H1 (cell line): ENCODE measurements around the gene PCID2. TPM values are rescaled to one million over a fixed set of nuclear protein-coding genes. Genes with fewer than 3 reads are reported as not detected.

ENCODE experiments used
- CTCF ChIA-PET: fragments of 300-600 bp; sonication (Branson Sonifier 250); formaldehyde crosslinking; loops from one replicate; lab custom pipeline; 2021; ENCODE audit not compliant: partially characterized antibody; lab: Charles Lee
- POLR2A ChIA-PET: fragments of 300-600 bp; sonication (Branson Sonifier 250); formaldehyde crosslinking; loops from one replicate; lab custom pipeline; 2021; ENCODE audit warnings: inconsistent platforms; ENCODE audit not compliant: partially characterized antibody; lab: Charles Lee
- DNase-seq, 2 experiments: peaks; one replicate each; pipeline versions ENCODE4 v3.0.0 to v3.0.0-alpha.2; 2010 to 2022; ENCODE audit warnings: low spot score in 2 of 2, low read depth in 1 of 2, mixed read lengths in 1 of 2
- FAIRE-seq: peaks from 2 replicates; lab custom pipeline; 2011; peaks lifted over from hg19 to GRCh38; lab: Jason Lieb, UNC
- H2AFZ ChIP-seq: 2 replicates; pipeline ENCODE4 v1.8.1; 2012; ENCODE audit warnings: low read length, inconsistent platforms
- H2AK5ac ChIP-seq: 2 replicates; pipeline ENCODE4 v1.6.1; 2013; ENCODE audit warnings: low read depth, low read length
- H2BK120ac ChIP-seq: replicated peaks from 2 replicates; pipeline ENCODE3; 2013; ENCODE audit warnings: low read depth, low read length, inconsistent platforms
- H2BK12ac ChIP-seq: 2 replicates; pipeline ENCODE4 v1.6.1; 2013; ENCODE audit warnings: low read depth, low read length
- H2BK15ac ChIP-seq: 2 replicates; pipeline ENCODE4 v1.6.1; 2013; ENCODE audit warnings: low read length
- H2BK20ac ChIP-seq: 2 replicates; pipeline ENCODE4 v1.6.1; 2013; ENCODE audit warnings: low read length
- H2BK5ac ChIP-seq: 2 replicates; pipeline ENCODE4 v1.6.1; 2013; ENCODE audit warnings: low read depth, low read length
- H3K14ac ChIP-seq: 2 replicates; pipeline ENCODE4 v1.6.1; 2013; ENCODE audit warnings: inconsistent platforms; ENCODE audit not compliant: insufficient read length
- H3K18ac ChIP-seq: 2 replicates; pipeline ENCODE4 v1.6.1; 2013; ENCODE audit warnings: low read length; ENCODE audit errors: extremely low read depth
- H3K23ac ChIP-seq: 2 replicates; pipeline ENCODE4 v1.6.1; 2013; ENCODE audit warnings: inconsistent platforms; ENCODE audit not compliant: insufficient read length
- H3K23me2 ChIP-seq: 2 replicates; pipeline ENCODE4 v1.6.1; 2013; ENCODE audit warnings: low read depth, low read length
- H3K27ac ChIP-seq: 2 replicates; pipeline ENCODE4 v1.6.1; 2011; ENCODE audit warnings: low read depth, low read length, inconsistent platforms
- H3K27me3 ChIP-seq, 4 experiments: replicated peaks in 1 of 4; 1 replicate in 1 of 4; 2 replicates in 3 of 4; pipeline versions ENCODE4 v1.6.1 to v1.8.1; 2011 to 2013; ENCODE audit warnings: low read length in 3 of 4, mild to moderate bottlenecking in 3 of 4, inconsistent platforms in 2 of 4, mixed read lengths in 2 of 4, moderate library complexity in 1 of 4; ENCODE audit not compliant: control insufficient read depth in 3 of 4, insufficient read depth in 3 of 4; ENCODE audit errors: extremely low read depth in 1 of 4
- H3K36me3 ChIP-seq, 4 experiments: 2 replicates each; pipeline versions ENCODE4 v1.6.1 to v1.8.1; 2011 to 2013; ENCODE audit warnings: mild to moderate bottlenecking in 4 of 4, low read length in 3 of 4, moderate library complexity in 2 of 4, control low read depth in 1 of 4, inconsistent platforms in 1 of 4; ENCODE audit not compliant: insufficient read depth in 4 of 4, control insufficient read depth in 2 of 4
- H3K4ac ChIP-seq: replicated peaks from 2 replicates; pipeline ENCODE3; 2013; ENCODE audit warnings: low read length, low read depth, mixed read lengths, inconsistent platforms; ENCODE audit not compliant: insufficient read length
- H3K4me1 ChIP-seq, 4 experiments: replicated peaks in 1 of 4; 1 replicate in 1 of 4; 2 replicates in 3 of 4; pipeline versions ENCODE4 v1.6.1 to v1.8.1; 2011 to 2013; ENCODE audit warnings: low read length in 3 of 4, inconsistent platforms in 2 of 4, mixed read lengths in 1 of 4; ENCODE audit not compliant: insufficient read depth in 4 of 4, control insufficient read depth in 3 of 4
- H3K4me2 ChIP-seq, 2 experiments: 2 replicates each; pipeline versions ENCODE4 v1.6.1 to v1.8.1; 2011 to 2013; ENCODE audit warnings: low read depth in 2 of 2, low read length in 2 of 2, control low read depth in 1 of 2, inconsistent platforms in 1 of 2, mild to moderate bottlenecking in 1 of 2; ENCODE audit not compliant: insufficient read depth in 1 of 2
- H3K4me3 ChIP-seq, 4 experiments: fragments of 200-600, 300-600 bp in 1 of 4; sonication (generic), shearing (Covaris generic), sonication (Bioruptor Twin) in 1 of 4; 2 replicates each; pipeline versions ENCODE4 v1.5.1 to v1.8.1; 2011 to 2016; ENCODE audit warnings: low read length in 4 of 4, low read depth in 3 of 4, control low read depth in 2 of 4, inconsistent platforms in 2 of 4, mild to moderate bottlenecking in 2 of 4, mixed read lengths in 1 of 4, moderate library complexity in 1 of 4; ENCODE audit not compliant: insufficient read depth in 2 of 4; ENCODE audit errors: extremely low read depth in 1 of 4
- H3K56ac ChIP-seq: replicated peaks from 2 replicates; pipeline ENCODE3; 2013; ENCODE audit warnings: low read depth, mild to moderate bottlenecking, mixed read lengths, low read length, inconsistent platforms; ENCODE audit not compliant: insufficient read length
- H3K79me1 ChIP-seq: 2 replicates; pipeline ENCODE4 v1.6.1; 2013; ENCODE audit warnings: low read depth, low read length, control low read depth
- H3K79me2 ChIP-seq, 2 experiments: 2 replicates each; pipeline versions ENCODE4 v1.6.1 to v1.8.1; 2012 to 2013; ENCODE audit warnings: low read length in 2 of 2, mild to moderate bottlenecking in 2 of 2, inconsistent platforms in 1 of 2; ENCODE audit not compliant: insufficient read depth in 2 of 2, control insufficient read depth in 1 of 2
- H3K9ac ChIP-seq, 4 experiments: replicated peaks in 1 of 4; 1 replicate in 1 of 4; 2 replicates in 3 of 4; pipeline versions ENCODE4 v1.6.1 to v1.8.1; 2011 to 2013; ENCODE audit warnings: low read depth in 3 of 4, low read length in 3 of 4, control low read depth in 2 of 4, mild to moderate bottlenecking in 2 of 4, moderate library complexity in 2 of 4, inconsistent platforms in 1 of 4; ENCODE audit errors: extremely low read depth in 1 of 4
- H3K9me3 ChIP-seq, 2 experiments: 2 replicates each; pipeline versions ENCODE4 v1.6.1 to v1.8.1; 2012 to 2013; ENCODE audit warnings: mild to moderate bottlenecking in 2 of 2, moderate library complexity in 2 of 2, control low read depth in 1 of 2, inconsistent platforms in 1 of 2, low read depth in 1 of 2, low read length in 1 of 2, mixed read lengths in 1 of 2; ENCODE audit not compliant: insufficient read depth in 2 of 2
- H4K20me1 ChIP-seq, 2 experiments: replicated peaks in 1 of 2; 2 replicates each; pipeline versions ENCODE3 to v1.8.1; 2011 to 2013; ENCODE audit warnings: inconsistent platforms in 2 of 2, low read length in 2 of 2, mild to moderate bottlenecking in 1 of 2; ENCODE audit not compliant: insufficient read depth in 2 of 2, control insufficient read depth in 1 of 2
- H4K5ac ChIP-seq: 2 replicates; pipeline ENCODE4 v1.6.1; 2013; ENCODE audit warnings: low read length, low read depth, mixed read lengths, inconsistent platforms; ENCODE audit not compliant: insufficient read length
- H4K8ac ChIP-seq: 2 replicates; pipeline ENCODE4 v1.8.0; 2013; ENCODE audit warnings: mild to moderate bottlenecking, moderate library complexity, low read length, inconsistent platforms; ENCODE audit not compliant: insufficient read depth; ENCODE audit errors: extremely low read depth
- H4K91ac ChIP-seq: replicated peaks from 2 replicates; pipeline ENCODE3; 2013; ENCODE audit warnings: low read length, mixed read lengths, inconsistent platforms; ENCODE audit not compliant: insufficient read length
- BACH1 ChIP-seq: IDR thresholded peaks from 2 replicates; pipeline ENCODE4 v1.6.1; 2012; ENCODE audit warnings: low read length, improper control_type of control experiment
- CBX8 ChIP-seq: fragments of 300-800, 300-1000 bp; sonication (generic); IDR thresholded peaks from 2 replicates; pipeline ENCODE4 v1.7.1; 2016; ENCODE audit warnings: low read depth, low read length, borderline replicate concordance
- CREB1 ChIP-seq: IDR thresholded peaks from 2 replicates; pipeline ENCODE4 v1.6.1; 2012; ENCODE audit warnings: inconsistent platforms
- EP300 ChIP-seq, 2 experiments: IDR thresholded peaks; 1 replicate in 1 of 2; 2 replicates in 1 of 2; pipeline ENCODE4 v1.6.1; 2011 to 2012; ENCODE audit warnings: low read depth in 2 of 2, low read length in 2 of 2, mild to moderate bottlenecking in 2 of 2, borderline replicate concordance in 1 of 2, inconsistent platforms in 1 of 2, moderate library complexity in 1 of 2
- EZH2 ChIP-seq: fragments of 200-600 bp; sonication (generic); IDR thresholded peaks from 2 replicates; pipeline ENCODE4 v1.7.1; 2012; ENCODE audit warnings: low read depth, mild to moderate bottlenecking, moderate library complexity, low read length, inconsistent platforms; ENCODE audit not compliant: severe bottlenecking
- GTF2F1 ChIP-seq: IDR thresholded peaks from 2 replicates; pipeline ENCODE4 v1.6.1; 2012; ENCODE audit warnings: low read depth, low read length, improper control_type of control experiment, borderline replicate concordance
- JUND ChIP-seq: IDR thresholded peaks from 2 replicates; pipeline ENCODE4 v1.6.1; 2011; ENCODE audit warnings: mild to moderate bottlenecking, improper control_type of control experiment, low read length
- KDM4A ChIP-seq: IDR thresholded peaks from one replicate; pipeline ENCODE4 v1.7.1; 2012; ENCODE audit warnings: low read depth, mild to moderate bottlenecking, moderate library complexity, low read length, inconsistent platforms; ENCODE audit not compliant: severe bottlenecking
- SP1 ChIP-seq: IDR thresholded peaks from 2 replicates; pipeline ENCODE4 v1.6.1; 2011; ENCODE audit warnings: low read depth, low read length
- SUZ12 ChIP-seq: fragments of 200-600 bp; sonication (generic); IDR thresholded peaks from 2 replicates; pipeline ENCODE4 v1.6.1; 2012; ENCODE audit warnings: mild to moderate bottlenecking, inconsistent platforms, low read length, moderate library complexity, mixed read lengths
- WGBS, 2 experiments: shearing (Covaris generic) in 1 of 2; methylation state at CpG; one replicate each; pipeline versions ENCODE4 v1.1.6 to v1.1.7; 2013 to 2015; ENCODE audit warnings: low lambda C conversion rate in 2 of 2, mixed read lengths in 2 of 2, inconsistent platforms in 1 of 2, low coverage in 1 of 2, missing lambda C conversion rate in 1 of 2; ENCODE audit not compliant: insufficient replicate concordance in 2 of 2, insufficient coverage in 1 of 2, insufficient read length in 1 of 2; ENCODE audit errors: extremely low coverage in 1 of 2, missing lambda C conversion rate in 1 of 2; 5-methylcytosine and 5-hydroxymethylcytosine counted together
- polyA plus RNA-seq, 7 experiments: library from polyadenylated mRNA; depleted of rRNA in 3 of 7; stranded (reverse) in 5 of 7; unstranded in 2 of 7; fragments of >200 nt in 5 of 7; fragments of 200-250 nt in 2 of 7; gene quantifications; 1 replicate in 5 of 7; 2 replicates in 1 of 7; 4 replicates in 1 of 7; pipeline versions ENCODE4 v1.2.1 to v1.2.3, GENCODE V29; 2011 to 2013; ENCODE audit warnings: missing spikeins in 2 of 7, mixed read lengths in 2 of 7
- total RNA-seq: library from RNA; stranded (reverse); fragmentation: NEBNext Ultra II Directional; extraction: Animal tissue kit (Norgen Biotek cat#: 25700); gene quantifications from 2 replicates; pipeline ENCODE4 v1.2.1, GENCODE V29; 2021

Gene PCID2
- total and polyA plus RNA-seq, 2 of the 8 experiments (the other 6 are each of a cell fraction or from before 2014, with no cell fraction given) = 72.4 to 72.8 TPM

GRCh38 chr13:113159701-113160100 lies 48.8 kb downstream of the PCID2 start:
- H3K23me2 ChIP-seq = no peaks in the 10 kb centered on the region; the same call in 1 of the 2 replicates
- no peak overlapping the region for H2AFZ ChIP-seq
- H3K23ac ChIP-seq = no peak overlapping the region
- no peak overlapping the region for H3K27ac ChIP-seq
- no peak overlapping the region for H4K91ac ChIP-seq
- no peak overlapping the region for H3K56ac ChIP-seq
- H3K27me3 ChIP-seq = no peaks in the 10 kb centered on the region; a peak in 1 of 7 replicates
- ChIA-PET POLR2A (interaction anchor here (0.6 to 2.4 kb wide), 5 partner anchors 13 to 232 kb away, joined by 3 to 9 read pairs (median 4); partner anchors contain the start of genes CUL4A and PCID2), CTCF (interaction anchor here (0.8 to 2.0 kb wide), 3 partner anchors 73 to 436 kb away, joined by 3 to 6 read pairs (median 3); no protein-coding TSS in a partner anchor)
- H3K14ac ChIP-seq = no peak overlapping the region
- DNase-seq = no peak
- H3K4me2 ChIP-seq = no peak overlapping the region
- H3K4me1 ChIP-seq = peaks cover 0 to 22% (median 14%) of the 10 kb centered on the region in 4 experiments; a peak in 6 of 7 replicates
- H4K8ac ChIP-seq = no peak overlapping the region
- H4K20me1 ChIP-seq = no peaks in the 10 kb centered on the region
- no peaks in the 10 kb centered on the region for H3K79me1 ChIP-seq
- no peak overlapping the region for H2BK20ac ChIP-seq
- no peaks in the 10 kb centered on the region for H3K79me2 ChIP-seq
- WGBS, 2 experiments = 87% methylated on average over 20 of the region's 20 CpGs; no CpG with 5 or more reads in 1 of the 2 experiments
- H3K4ac ChIP-seq = no peak overlapping the region
- no peak overlapping the region; the same call in 1 of the 2 replicates for H2BK15ac ChIP-seq
- no peak overlapping the region for H2BK120ac ChIP-seq
- TF ChIP-seq SUZ12 (no peak), BACH1 (no peak), EP300 (IDR thresholded peaks at IDR 0.05; ENCODE audit: borderline replicate concordance in 1 of 2, low read depth in 2 of 2, low read length in 2 of 2) (no peak), SP1 (no peak), CREB1 (no peak), EZH2 (no peak), CBX8 (no peak), JUND (no peak), KDM4A (no peak), GTF2F1 (no peak)
- no peak overlapping the region for H2BK12ac ChIP-seq
- no peak overlapping the region for H3K18ac ChIP-seq
- no peak overlapping the region for H4K5ac ChIP-seq
- H2AK5ac ChIP-seq = no peak overlapping the region
- no peaks in the 10 kb centered on the region for H3K9me3 ChIP-seq
- H3K4me3 ChIP-seq = no peak overlapping the region
- H3K36me3 ChIP-seq = no peaks in the 10 kb centered on the region
- FAIRE-seq = no peak
- H3K9ac ChIP-seq = no peak overlapping the region
- H2BK5ac ChIP-seq = no peak overlapping the region
